ENCODE data around the gene WDR5. TPM values are rescaled to one million over a fixed set of nuclear protein-coding genes. Genes with fewer than 3 reads are reported as not detected.
A peak's percentile ranks its signal among the peaks of the same experiment; 100 is the strongest.

The WDR5 gene
- total RNA-seq, 1 donor from 2014 or later: 26.6 TPM

GRCh38 chr9:134174526-134175290 is 38.8 kb downstream of the WDR5 start:
- no peak for ATAC-seq

DNA sequence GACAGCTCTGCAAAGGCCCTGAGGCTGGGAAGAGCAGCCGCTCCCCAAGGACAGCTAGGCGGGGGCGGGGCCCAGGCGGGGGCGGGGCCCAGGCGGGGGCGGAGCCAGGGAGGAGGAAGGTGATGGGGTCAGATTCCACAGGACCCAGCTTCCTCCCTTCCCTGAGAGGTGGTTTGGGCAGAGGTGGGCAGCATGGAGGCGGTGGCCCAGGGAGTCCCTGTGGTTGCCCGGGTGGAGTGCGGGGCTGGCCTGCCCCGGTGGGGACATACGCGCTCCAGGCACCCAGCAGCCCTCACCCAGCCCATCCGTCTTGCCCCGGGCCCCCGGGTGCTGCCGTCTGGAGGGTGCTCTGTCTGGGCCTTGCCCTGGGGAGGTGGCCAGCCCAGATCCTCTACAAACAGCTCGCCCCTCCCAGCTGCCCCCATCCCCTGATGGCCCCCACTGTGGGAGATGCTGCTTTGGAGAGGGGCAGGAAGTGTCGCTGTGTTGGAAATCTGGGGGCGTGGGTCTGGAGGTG is 39.5 kb downstream of the WDR5 start:
- ATAC-seq: peak; percentile 16

- ATAC-seq: no peak
These were observed 40.1 kb downstream of the WDR5 start for GRCh38 chr9:134175808-134176598.

DNA sequence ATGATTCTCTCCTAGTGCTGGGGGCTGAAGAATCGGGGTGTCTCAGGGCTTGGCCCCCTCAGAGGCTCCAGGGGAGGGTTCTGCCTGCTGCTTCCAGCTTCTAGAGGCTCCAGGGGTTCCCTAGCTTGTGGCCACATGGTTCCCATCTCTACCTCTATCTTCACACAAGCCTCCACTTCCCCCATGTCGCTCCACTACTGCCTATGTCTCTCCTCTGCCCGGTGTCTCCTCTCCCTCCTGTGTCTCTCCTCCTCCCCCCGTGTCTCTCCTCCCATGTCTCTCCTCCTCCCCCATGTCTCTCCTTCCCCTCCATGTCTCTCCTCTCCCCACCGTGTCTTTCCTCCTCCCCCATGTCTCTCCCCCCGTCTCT is 40.7 kb downstream of the WDR5 start:
- ATAC-seq: no peak

GRCh38 chr9:134177186-134177585 is 41.3 kb downstream of the WDR5 start:
- no peak for ATAC-seq

DNA sequence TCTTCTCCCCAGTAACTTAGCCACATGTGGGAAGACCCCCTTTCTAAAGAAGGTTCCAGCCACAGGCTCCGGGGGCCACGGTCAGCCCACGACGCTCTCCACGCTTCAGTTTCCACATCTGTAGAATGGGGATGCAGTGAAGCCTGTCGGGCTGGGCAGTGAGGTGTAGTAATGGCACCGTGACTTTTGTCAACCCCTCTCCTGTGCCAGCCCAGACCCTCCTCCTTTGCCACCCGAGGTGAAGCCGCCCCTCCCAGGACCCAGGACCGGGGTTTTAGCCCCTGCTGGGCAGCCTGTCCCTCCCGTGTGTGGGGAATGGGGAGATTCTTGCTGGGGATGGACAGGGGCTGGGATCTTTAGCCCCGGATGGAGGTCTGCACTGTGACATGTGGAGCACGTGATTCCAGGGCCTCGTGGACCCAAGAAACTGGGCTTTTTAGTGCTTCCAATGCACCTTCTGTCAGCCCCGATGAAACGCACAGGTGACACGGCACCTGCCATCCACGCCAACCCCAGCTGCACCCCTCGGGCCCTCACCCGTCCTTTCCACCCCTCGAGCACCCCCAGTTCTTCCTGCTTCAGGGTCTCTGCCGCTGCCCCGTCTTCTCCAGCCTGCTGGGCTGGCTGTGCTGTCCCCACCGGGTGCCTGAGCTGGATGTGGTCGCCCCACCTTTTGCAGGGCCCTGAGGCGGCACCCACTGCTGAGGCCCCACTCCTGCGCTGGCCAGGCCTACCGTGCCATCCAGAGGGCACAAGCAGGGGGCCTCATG is 41.9 kb downstream of the WDR5 start:
- ATAC-seq: no peak

- no peak for ATAC-seq
These were observed 42.5 kb downstream of the WDR5 start for GRCh38 chr9:134178394-134178767.

- no peak for ATAC-seq
These were observed 43.1 kb downstream of the WDR5 start for GRCh38 chr9:134178768-134179551.

GRCh38 chr9:134179595-134179917 is 43.7 kb downstream of the WDR5 start:
- ATAC-seq: no peak

- ATAC-seq: no peak
These were observed 44.3 kb downstream of the WDR5 start for GRCh38 chr9:134179918-134180785.

- ATAC-seq: no peak
These were observed 45.1 kb downstream of the WDR5 start for GRCh38 chr9:134180786-134181647.

- no peak for ATAC-seq
These were observed 45.8 kb downstream of the WDR5 start for GRCh38 chr9:134181648-134182034.

GRCh38 chr9:134182554-134183085 is 46.7 kb downstream of the WDR5 start:
- ATAC-seq: peak; percentile 83

GRCh38 chr9:134185536-134186011 is 49.7 kb downstream of the WDR5 start:
- ATAC-seq: no peak

DNA sequence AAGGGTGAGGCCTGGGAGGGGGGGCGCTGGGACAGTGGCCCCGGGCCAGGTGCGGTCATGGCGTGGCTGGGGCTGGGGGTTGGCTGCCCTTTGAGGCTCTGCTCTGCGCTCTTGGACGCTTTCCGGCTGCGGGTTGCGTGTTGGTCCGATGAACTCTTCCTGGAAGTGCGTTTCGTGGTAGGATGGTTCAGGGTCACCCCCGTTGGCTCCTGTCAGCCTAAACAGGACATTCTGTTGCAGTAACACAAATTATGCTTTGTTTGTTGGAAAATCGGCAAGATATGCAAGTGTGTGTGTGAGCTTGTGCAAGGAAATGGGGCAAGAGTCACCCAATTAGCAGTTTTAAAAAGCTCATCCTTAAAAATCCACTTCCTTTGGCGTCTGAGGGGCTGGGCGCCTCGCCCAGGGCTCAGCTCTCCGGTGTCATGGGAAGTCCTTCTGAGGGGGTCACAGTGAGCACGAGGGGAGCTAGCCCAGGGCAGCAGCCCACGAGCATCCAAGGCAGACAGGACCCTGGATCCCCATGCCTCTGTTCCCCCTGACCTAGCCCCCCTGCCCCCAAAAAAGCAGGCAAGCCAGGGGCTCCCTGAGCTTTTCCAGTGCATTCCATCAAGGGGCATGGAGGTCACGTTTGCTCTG is 50.7 kb downstream of the WDR5 start:
- ATAC-seq: no peak

DNA sequence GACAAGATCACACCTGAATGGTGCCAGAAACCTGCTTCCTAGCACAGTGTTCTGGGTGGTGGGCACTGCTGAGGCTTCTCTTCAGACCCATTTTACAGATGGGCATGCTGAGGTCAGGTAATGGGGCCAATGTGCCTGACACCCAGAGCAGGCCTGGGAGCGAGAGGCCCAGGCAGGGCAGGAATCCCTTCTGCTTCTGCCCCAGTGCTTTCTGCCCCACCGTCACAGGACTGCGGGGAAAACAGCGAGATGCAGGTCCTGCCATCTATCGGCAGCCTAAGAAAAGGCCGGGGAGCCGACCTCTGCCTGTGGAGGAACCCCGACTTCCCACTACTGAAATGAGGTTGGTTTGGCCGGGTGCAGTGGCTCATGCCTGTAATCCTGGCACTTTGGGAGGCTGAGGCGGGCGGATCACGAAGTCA is 51.2 kb downstream of the WDR5 start:
- no peak for ATAC-seq

GRCh38 chr9:134187891-134188385 is 52.1 kb downstream of the WDR5 start:
- ATAC-seq: no peak

- ATAC-seq: no peak
These were observed 52.7 kb downstream of the WDR5 start for GRCh38 chr9:134188386-134189144.

- ATAC-seq: no peak
These were observed 53.2 kb downstream of the WDR5 start for GRCh38 chr9:134189145-134189469.

Measured in esophagus mucosa (tissue), 1 donor.